OCI-LY7 (cell line): ENCODE data around the gene RBM15.

Experiments used
- CTCF ChIP-seq: fragments of 200-600 bp; sonication (generic); conservative IDR thresholded peaks from 2 replicates; pipeline ENCODE4 v1.5.1; 2014; ENCODE audit warnings: mild to moderate bottlenecking, antibody characterized with exemption, low read length, moderate library complexity, mixed read lengths
- EZH2phosphoT487 ChIP-seq: fragments of 200-600 bp; sonication (generic); IDR thresholded peaks from 2 replicates; pipeline ENCODE4 v1.6.1; 2018; ENCODE audit warnings: low read depth, borderline replicate concordance, mild to moderate bottlenecking, mixed run types, antibody characterized with exemption, low read length, moderate library complexity, mixed read lengths

- TF ChIP-seq CTCF (no peak), EZH2phosphoT487 (no peak)
Measured at GRCh38 chr1:110319332-110320167, 19.6 kb upstream of the RBM15 start.
